Cerebellar nuclear complex (tissue), 1 donor: ENCODE measurements around the gene NDST1.
A peak's percentile ranks its signal among the peaks of the same experiment; 100 is the strongest.

Source experiments
- DNase-seq, 2 experiments: peaks; one replicate each; lab custom pipeline; 2025; lab: John Stamatoyannopoulos, UW

The NDST1 gene

GRCh38 chr5:150544611-150545219 lies 36.8 kb downstream of the NDST1 start:
- DNase-seq, result no peak

- no peak for DNase-seq
Observed at GRCh38 chr5:150545246-150545645, 37.3 kb downstream of the NDST1 start.

GRCh38 chr5:150548123-150548522 lies 40.2 kb downstream of the NDST1 start:
- no peak for DNase-seq

GRCh38 chr5:150549735-150550134 lies 41.8 kb downstream of the NDST1 start:
- DNase-seq, result no peak

- no peak for DNase-seq
Observed at GRCh38 chr5:150550286-150550685, 42.4 kb downstream of the NDST1 start.

- no peak for DNase-seq
Observed at GRCh38 chr5:150551066-150551465, 43.1 kb downstream of the NDST1 start.

- no peak for DNase-seq
Observed at GRCh38 chr5:150553402-150553801, 45.5 kb downstream of the NDST1 start.

GRCh38 chr5:150553911-150554310 lies 46.0 kb downstream of the NDST1 start:
- no peak for DNase-seq

- DNase-seq, result no peak
Observed at GRCh38 chr5:150554857-150555256, 46.9 kb downstream of the NDST1 start.

- DNase-seq, result no peak
Observed at GRCh38 chr5:150556106-150556505, 48.2 kb downstream of the NDST1 start.

GRCh38 chr5:150556859-150557508 lies 49.1 kb downstream of the NDST1 start:
- DNase-seq, result no peak

GRCh38 chr5:150557509-150557872 lies 49.6 kb downstream of the NDST1 start:
- no peak for DNase-seq

- no peak for DNase-seq
Observed at GRCh38 chr5:150558088-150558621, 50.2 kb downstream of the NDST1 start.

GRCh38 chr5:150559088-150559487 lies 51.2 kb downstream of the NDST1 start:
- DNase-seq, result no peak

GRCh38 chr5:150559701-150560100 lies 51.8 kb downstream of the NDST1 start:
- DNase-seq, result no peak

GRCh38 chr5:150560401-150561191 lies 52.7 kb downstream of the NDST1 start:
- DNase-seq, result peak in 1 of 2 experiments; percentile 47

- no peak for DNase-seq
Observed at GRCh38 chr5:150561192-150561512, 53.2 kb downstream of the NDST1 start.

GRCh38 chr5:150561571-150562275 lies 53.8 kb downstream of the NDST1 start:
- no peak for DNase-seq

- no peak for DNase-seq
Observed at GRCh38 chr5:150562832-150563231, 54.9 kb downstream of the NDST1 start.

GRCh38 chr5:150565868-150566267 lies 57.9 kb downstream of the NDST1 start:
- no peak for DNase-seq

GRCh38 chr5:150567031-150567717 lies 59.2 kb downstream of the NDST1 start:
- no peak for DNase-seq

- no peak for DNase-seq
Observed at GRCh38 chr5:150568663-150569062, 60.7 kb downstream of the NDST1 start.
